Measurements from ENCODE around the gene STRADA.

STRADA gene

DNA sequence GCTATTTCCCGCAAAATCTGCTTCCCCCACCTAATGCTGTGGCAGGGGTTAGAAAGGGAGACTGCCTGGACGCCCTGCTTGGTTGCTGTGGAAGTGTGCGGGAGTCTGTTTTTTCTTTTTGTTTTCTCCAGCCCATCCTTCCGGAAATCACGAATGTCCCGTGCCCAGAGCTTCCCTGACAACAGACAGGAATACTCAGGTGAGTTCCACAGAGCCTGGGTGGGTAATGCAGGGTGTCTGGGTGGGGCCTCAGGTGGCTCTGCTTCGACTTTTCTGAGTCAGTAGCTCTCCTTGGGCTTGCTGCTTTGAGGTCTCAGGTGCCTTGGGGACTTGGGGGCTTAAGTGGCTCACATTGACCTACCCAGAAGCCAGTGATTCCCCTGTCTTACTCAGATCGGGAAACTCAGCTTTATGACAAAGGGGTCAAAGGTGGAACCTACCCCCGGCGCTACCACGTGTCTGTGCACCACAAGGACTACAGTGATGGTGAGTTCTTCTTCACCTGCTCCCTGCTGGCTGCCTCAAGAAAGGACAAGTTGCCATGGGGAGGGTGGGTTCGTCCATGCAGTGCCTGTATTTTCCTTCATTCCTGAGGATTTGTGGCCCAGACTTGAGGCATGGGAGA lies 53.1 kb downstream of the STRADA start:
- no peak for DNase-seq (ENCODE audit: low read depth, low spot score)
- H3K27ac ChIP-seq, result no peak overlapping the region

DNA sequence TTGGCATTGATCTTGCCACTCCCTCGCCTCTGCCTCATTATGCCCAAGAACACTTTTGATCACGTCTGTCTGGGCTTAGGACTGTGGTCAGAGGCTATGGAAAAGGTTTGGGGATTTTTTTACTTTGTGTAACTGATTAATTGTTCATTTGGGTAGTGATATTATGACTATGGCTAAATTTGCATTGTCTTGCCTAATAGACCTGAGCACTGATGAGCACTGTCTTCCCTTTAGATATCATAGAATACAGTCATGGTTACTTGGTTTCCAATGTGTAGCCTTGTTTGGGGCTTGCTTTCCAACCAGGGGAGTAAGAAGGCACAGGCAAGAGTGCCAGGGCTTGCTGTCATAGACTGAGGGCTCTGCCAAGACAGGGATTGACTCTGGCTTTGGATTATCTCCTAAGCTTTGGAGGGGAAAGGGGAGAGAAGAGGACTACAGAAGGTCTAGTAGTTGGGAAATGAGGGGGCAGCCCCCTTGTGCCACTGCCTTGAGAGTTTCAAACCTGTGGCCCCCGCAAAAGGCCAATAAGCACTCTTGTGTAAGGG lies 55.4 kb downstream of the STRADA start:
- DNase-seq (ENCODE audit: low read depth, low spot score), result no peak
- no peak overlapping the region for H3K27ac ChIP-seq

DNA sequence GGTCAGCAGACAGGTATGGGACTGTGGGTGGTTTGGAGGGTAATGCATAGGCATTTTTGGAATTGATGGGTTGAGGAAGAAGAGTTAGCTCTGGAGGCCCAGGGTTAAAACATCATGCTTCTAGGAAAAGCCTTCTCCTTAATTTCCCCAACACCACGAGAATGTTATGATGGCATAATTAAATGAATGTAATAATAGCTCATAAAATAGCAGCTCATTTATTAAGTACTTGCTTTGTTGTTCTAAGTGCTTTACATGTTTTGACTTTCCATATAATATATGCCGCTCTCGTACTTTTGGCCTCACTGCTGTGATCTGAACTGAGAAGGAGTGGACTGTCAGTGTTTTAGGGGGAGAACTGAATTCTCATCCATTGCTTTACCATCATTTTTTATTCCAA lies 56.0 kb downstream of the STRADA start:
- no peak for DNase-seq (ENCODE audit: low read depth, low spot score)
- H3K27ac ChIP-seq, result no peak overlapping the region

DNA sequence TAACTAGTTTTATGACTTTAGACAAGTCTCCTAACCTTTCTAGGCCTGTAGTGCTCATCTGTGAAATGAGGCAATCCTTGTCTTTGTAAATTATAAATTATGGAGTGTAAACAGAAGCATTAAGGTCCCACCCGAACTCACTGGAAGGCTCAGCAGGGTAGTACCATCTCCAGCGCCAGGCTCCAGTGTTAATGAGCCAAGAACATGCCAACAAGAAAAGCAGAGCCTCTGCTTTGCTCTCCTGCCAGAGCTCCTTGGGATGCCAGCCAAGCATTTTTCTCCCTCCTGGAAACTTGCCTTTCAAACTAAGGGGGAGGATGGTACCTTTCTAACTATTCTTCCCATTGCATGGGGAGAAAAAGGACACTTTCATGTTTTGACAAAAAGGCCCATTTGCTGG lies 56.6 kb downstream of the STRADA start:
- H3K27ac ChIP-seq, result no peak overlapping the region
- DNase-seq (ENCODE audit: low read depth, low spot score), result no peak

DNA sequence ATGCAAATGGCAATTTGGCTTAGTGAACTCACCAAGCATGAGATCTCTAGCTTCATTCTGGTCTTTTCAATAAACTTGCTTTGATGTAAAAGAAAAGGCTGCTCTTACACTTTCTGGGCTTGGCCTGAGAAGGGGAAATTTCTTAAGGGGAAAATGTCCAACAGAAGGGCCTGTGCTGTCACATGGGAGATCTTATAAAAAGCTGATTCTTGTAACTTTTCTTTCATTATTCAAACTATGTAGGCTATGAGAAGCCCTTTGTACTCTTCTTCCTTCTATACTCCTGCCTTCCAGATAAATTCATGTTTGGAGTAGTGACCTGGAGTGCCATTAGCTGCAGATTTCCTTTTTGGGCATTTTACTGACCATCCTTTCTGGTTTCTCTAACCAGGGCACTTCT lies 58.6 kb downstream of the STRADA start:
- H3K27ac ChIP-seq, result no peak overlapping the region
- DNase-seq (ENCODE audit: low read depth, low spot score), result no peak

DNA sequence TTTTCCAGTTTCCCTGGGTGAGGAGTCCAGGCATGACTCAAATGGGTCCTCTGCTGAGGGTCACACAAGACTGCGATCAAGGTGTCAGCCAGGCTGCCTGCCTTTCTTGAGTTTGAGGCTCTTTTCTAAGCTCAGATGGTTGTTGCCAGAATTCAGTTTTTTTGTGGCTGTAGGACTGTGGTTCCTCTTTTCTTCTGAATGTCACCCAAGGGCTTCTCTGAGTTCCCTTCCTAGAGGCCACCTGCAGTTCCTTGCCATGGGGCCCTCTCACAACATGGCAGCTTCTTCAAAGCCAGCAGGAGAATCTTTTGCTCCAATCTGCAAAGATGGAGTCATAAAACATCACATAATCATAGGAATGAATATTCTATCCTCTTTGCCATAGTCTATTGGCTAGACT lies 59.2 kb downstream of the STRADA start:
- no peak for DNase-seq (ENCODE audit: low read depth, low spot score)
- no peak overlapping the region for H3K27ac ChIP-seq

DNA sequence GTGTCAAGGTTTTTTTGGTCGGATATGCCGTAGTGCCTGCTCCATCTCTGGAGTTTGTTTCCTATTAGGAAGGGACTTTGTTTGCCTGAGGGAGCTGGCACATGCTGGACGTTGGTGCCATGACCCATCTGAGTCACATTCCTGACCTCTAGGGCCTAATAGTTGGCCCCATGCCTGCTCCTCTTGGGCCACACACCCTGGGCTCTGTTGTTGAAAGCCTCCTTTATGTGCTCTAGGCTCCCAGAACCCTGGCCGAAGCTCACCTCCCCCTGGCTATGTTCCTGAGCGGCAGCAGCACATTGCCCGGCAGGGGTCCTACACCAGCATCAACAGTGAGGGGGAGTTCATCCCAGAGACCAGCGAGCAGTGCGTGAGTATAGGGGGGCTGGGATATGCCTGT lies 60.1 kb downstream of the STRADA start:
- DNase-seq (ENCODE audit: low read depth, low spot score), result no peak
- no peak overlapping the region for H3K27ac ChIP-seq

DNA sequence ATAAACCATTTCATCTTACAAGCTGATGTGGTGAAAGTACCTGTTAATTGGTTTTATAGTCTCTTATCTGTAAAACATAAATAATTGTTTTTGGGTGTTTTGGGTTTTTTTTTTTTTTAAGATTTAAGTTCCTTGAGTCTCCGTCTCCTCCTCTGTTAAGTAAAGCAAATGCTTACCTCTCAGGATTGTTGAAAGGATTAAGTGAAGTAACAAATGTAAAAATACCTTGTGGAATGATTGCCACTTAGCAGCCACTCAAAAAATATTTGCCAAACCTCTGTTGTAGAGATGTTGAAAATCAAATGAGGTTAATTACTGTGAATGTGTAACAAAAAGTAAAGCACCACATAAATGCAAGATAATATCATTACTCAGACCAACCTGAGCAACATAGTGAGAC lies 60.9 kb downstream of the STRADA start:
- no peak overlapping the region for H3K27ac ChIP-seq
- DNase-seq (ENCODE audit: low read depth, low spot score), result no peak

DNA sequence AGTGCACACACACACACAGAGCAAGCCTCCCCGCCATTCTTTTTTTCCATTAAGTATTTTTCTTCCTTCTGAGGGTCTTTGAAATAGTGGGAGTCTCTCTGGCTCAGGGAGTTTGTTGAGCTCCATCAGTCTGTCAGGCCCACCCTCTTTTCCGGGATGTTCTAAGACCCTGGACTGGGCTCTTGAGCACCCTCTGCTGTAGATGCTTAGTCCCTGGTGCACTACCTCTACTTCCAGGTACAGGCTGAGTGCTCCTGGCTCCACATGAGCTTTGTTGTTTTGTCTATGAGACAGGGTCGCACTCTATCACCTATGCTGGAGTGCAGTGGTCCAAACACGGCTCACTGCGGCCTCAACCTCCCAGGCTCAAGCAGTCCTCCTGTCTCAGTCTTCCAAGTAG lies 62.4 kb downstream of the STRADA start:
- H3K27ac ChIP-seq, result no peak overlapping the region
- no peak for DNase-seq (ENCODE audit: low read depth, low spot score)

DNA sequence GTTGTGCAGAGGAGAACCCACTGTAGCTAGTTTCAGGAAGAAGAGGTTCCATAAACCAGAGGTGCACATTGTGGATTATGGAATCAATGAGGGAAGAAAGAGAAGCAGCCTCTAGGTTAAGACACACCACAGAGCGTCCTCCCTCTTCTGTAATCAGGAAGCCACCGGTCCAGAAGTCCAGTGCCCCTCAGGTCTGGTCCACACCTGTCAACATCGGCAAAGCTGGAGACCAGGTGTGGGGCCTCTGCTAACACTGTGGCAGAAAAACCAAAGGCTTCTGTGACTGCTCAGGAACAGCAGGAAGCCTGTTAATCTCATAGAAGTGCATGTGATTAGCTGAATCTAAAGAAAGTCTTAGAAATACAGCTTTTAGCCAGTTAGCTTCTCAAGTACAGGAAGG lies 65.0 kb downstream of the STRADA start:
- no peak for DNase-seq (ENCODE audit: low read depth, low spot score)
- no peak overlapping the region for H3K27ac ChIP-seq

DNA sequence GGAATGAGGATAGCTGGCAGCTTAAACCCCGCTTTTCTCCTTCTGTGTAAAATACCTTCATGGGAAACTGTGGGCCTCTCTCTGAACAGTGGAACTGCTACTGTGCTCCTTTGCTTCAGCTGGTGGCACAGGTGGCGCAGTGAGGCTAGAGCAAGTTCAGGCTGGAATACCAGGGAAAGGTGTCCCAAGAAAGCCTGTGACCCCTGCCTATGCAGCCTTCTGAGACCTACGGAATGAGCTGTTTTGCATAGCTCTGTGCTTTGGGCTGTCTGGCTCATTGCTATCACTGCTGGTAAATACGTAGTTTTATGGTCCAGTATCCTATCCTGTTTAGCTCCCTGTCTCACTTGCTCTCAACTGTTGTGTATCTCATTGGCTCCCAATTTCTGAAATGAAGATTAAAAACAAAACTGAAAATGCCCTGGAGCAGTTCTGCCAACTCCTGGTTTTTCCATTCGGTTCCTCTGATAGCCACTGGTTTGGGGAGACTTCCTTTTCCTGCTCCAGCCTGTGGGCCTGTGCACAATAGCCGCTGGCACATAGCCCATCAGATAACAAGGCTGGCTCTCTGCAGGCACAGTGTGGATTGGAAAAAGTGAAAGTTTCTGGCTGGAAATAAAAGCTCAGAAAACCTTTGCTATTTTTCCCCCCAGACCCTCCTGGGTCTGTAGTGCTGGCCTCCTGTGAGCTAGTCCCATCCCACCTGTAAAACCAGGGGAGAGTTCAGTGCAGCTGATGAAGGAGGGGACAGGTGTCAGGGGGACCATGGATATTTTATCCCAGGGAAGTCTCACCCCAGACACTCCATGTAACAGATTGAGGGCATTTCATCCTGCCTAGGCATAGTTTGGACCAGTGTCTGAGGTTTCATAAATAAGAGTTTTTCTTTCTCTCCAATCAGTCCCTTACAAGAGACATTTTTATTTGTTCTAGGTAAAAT lies 65.7 kb downstream of the STRADA start:
- H3K27ac ChIP-seq, result no peak overlapping the region
- peak; percentile 20 for DNase-seq (ENCODE audit: low read depth, low spot score)

DNA sequence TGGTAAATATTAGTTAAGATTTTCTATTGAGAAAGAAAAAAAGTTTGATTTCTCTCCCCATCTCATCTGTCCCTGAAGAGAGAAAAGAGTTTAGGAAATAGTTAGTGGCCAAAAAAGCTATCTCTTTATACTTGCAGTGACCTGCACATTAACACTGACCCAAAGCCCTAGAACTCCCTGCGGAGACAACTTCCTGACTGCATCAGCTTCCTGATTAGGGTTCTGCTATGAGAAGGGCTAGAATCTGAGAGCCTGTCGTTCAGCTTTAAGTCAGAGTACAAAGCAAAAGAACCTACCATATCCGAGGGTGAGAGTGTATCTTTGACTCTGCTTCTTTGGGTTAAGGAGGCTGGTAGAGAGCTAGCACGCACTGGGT lies 66.4 kb downstream of the STRADA start:
- H3K27ac ChIP-seq, result no peak overlapping the region
- DNase-seq (ENCODE audit: low read depth, low spot score), result no peak

DNA sequence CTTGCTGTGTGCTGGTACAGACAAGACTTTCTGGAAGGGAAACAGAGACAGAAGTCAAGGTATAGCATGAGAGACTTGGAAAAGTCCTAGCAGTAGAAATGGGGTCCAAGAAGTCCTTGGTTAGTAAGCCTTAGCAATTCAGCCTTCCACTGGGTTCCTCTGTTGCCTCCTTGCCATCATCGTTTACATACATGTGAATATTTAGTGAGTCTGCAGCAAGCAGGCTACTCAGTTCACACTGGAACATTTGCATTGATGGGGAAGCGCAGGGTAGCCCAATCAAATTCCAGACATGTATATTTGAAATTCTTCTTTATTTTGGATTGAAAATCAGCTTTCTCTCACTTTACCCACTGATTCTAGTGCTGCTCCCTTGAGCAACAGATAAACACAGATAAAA lies 68.7 kb downstream of the STRADA start:
- no peak for DNase-seq (ENCODE audit: low read depth, low spot score)

DNA sequence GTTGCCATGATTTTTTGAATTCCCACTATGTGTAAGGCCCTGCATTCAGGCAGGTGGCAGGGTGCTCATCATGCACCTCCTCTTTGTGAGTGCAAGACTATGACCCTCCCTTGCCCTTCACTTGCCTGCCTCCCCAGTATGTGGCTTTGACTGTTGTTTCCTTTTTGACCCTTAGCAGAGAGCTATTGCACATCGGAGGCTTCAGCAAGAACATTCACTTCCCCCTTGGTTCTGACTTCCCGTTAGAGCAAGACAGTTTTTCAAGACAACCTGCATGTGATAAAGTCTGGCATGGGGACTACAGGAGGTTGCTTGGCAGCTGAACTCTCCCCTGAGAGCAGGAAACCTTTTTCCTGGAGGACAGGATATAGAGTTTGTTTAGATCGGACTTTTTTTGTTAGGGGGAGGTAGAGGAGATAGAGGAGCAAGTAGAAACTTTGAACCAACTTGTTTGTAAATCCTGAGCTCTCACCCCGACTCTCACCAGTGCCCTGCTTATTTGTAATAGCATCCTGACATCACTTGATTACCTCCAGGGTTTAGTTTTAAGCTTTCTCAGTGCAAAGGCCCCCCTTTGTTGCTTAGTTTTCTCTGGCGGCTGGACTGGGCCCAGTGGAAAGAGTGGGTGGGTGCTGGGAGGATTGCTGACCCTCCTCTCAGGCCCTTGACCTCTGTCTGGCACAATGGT lies 75.9 kb downstream of the STRADA start:
- DNase-seq (ENCODE audit: low read depth, low spot score), result no peak
- H3K27ac ChIP-seq, result no peak overlapping the region

More for the DNA sequence above, 68.7 kb downstream of the STRADA start:
- H3K27ac ChIP-seq, result no peak overlapping the region

DNA sequence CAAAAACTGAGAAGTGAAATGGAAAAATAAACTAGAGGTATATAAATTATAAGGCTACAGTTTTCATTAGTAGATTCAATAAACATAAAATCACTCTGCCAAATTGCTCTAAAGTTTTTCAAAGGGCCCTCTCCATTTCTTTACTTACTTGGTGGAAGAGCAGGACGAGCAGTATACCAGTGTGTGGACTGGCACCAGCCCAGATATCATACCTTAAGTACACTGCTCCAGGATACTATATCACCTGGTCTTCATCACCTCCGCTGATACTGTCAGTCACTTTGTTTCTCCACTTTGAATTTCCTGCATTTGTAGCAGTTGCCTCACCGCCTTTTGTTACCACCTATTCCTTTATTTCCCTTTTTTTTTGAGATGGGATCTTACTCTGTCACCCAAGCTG lies 81.7 kb downstream of the STRADA start:
- DNase-seq (ENCODE audit: low read depth, low spot score), result no peak
- no peak overlapping the region for H3K27ac ChIP-seq

DNA sequence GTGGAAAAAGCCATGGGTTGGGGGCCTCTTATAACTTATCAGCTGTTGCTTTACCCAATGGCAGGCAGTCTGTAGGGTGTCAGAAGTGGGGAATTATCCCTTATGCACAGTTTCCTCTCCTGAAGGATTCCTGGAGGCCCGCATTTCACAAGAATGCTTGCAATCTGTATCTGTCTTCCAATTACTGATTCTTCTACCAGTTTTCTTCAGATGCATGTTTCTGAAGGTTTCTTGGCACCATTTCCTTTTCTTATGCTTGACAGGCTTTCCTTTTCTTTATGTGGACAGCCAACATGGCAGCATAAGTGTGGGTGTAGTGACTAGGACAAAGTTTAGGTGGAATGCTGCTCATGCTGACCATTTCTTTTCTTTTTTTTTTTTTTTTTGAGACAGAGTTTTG lies 83.2 kb downstream of the STRADA start:
- H3K27ac ChIP-seq, result no peak overlapping the region
- DNase-seq (ENCODE audit: low read depth, low spot score), result no peak

DNA sequence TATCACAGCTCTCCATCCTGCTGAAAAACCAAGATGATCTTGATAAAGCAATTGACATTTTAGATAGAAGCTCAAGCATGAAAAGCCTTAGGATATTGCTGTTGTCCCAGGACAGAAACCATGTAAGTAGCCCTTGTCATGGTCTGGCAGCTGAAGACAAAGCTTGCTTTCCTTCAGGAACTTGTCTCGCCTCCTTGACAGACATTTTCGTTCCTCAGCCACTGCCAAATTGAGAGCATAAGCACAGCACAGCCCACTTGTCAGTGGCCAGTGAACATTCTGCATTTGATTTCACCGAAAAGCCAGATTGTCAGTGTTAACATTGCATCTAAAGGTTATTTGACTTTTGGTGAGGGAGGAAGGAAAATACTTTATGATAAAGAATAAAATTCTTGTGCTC lies 83.8 kb downstream of the STRADA start:
- no peak overlapping the region for H3K27ac ChIP-seq
- no peak for DNase-seq (ENCODE audit: low read depth, low spot score)

DNA sequence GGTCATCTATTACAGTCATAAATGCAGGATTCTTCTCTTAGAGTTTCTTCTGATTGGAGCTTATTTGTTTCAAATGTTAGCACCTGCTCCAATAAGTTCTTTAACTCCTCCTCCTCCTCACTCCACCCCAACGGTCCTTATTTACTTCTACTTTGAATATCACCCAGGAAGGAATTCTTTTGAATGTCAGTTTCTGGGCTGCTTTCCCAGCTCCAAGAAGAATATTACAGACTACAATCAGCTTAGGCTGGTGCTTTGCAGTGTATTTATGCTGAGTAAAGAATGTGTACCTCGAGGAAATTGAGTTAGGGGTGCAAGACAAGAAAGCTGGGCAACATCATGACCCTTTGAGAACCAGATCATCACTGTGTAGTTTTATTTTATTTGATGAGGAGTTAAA lies 88.5 kb downstream of the STRADA start:
- H3K27ac ChIP-seq, result no peak overlapping the region
- no peak for DNase-seq (ENCODE audit: low read depth, low spot score)
